Stomach (tissue), 9 donors: ENCODE results near the gene TRABD2B. TPM values are rescaled to one million over a fixed set of nuclear protein-coding genes. Genes with fewer than 3 reads are reported as not detected.

Experiments
- DNase-seq, 2 donors: peaks; one replicate each; pipeline versions ENCODE4 v3.0.0 to v3.0.0-alpha.2; 2013 to 2019
- H3K27ac ChIP-seq, 5 donors: fragments of 200-600 bp in 4 of 5; sonication (generic) in 4 of 5; one replicate each; pipeline ENCODE4 v1.5.1; 2013 to 2019; ENCODE audit warnings: mild to moderate bottlenecking in 1 of 5, moderate library complexity in 1 of 5
- H3K27me3 ChIP-seq, 3 donors: fragments of 200-600 bp; sonication (generic); one replicate each; pipeline ENCODE4 v1.5.1; 2017 to 2019; ENCODE audit warnings: mixed run types in 1 of 3
- H3K36me3 ChIP-seq, 4 donors: fragments of 200-600 bp; sonication (generic); 1 replicate in 3 of 4; 2 replicates in 1 of 4; pipeline ENCODE4 v1.5.1; 2016 to 2019
- H3K4me1 ChIP-seq, 4 donors: fragments of 200-600 bp; sonication (generic); one replicate each; pipeline ENCODE4 v1.5.1; 2016 to 2019
- H3K4me3 ChIP-seq, 4 donors: fragments of 200-600 bp; sonication (generic) in 3 of 4; one replicate each; pipeline ENCODE4 v1.5.1; 2016 to 2019; ENCODE audit warnings: mild to moderate bottlenecking in 1 of 4
- H3K9me3 ChIP-seq, 4 donors: fragments of 200-600 bp; sonication (generic); one replicate each; pipeline ENCODE4 v1.5.1; 2016 to 2019
- EP300 ChIP-seq: sonication (generic); formaldehyde crosslinking; IDR thresholded peaks from one replicate; pipeline ENCODE4 v1.6.1; 2017; ENCODE audit warnings: antibody characterized with exemption
- POLR2A ChIP-seq, 4 donors: fragments of 450-650 bp; IDR thresholded peaks; one replicate each; pipeline ENCODE4 v1.6.1; 2016; ENCODE audit warnings: antibody characterized with exemption in 4 of 4, control low read depth in 2 of 4, mild to moderate bottlenecking in 1 of 4, moderate library complexity in 1 of 4
- POLR2AphosphoS5 ChIP-seq, 3 donors: sonication (generic); formaldehyde crosslinking; IDR thresholded peaks; one replicate each; pipeline ENCODE4 v1.6.1; 2016; ENCODE audit warnings: antibody characterized with exemption in 3 of 3
- WGBS, 5 donors: extraction: QIAGEN DNeasy Blood & Tissue Kit in 3 of 5; methylation state at CpG; one replicate each; pipeline versions ENCODE4 v1.1.5 to v1.1.7; 2013 to 2018; 5-methylcytosine and 5-hydroxymethylcytosine counted together
- intact Hi-C: fragments of 100-400 bp; cut with DNase I; formaldehyde crosslinking; loops from one replicate; pipeline ENCODE4 v1.15.1; 2023; ENCODE audit warnings: low total_unique reads
- polyA plus RNA-seq, 3 donors: library from polyadenylated mRNA; stranded (reverse); fragments of 200-250 nt; gene quantifications; one replicate each; pipeline ENCODE4 v1.2.3, GENCODE V29; 2013
- total RNA-seq, 5 donors: library from RNA; depleted of rRNA; stranded (reverse); fragments of >200 nt; gene quantifications; one replicate each; pipeline versions ENCODE4 v1.1.0 to v1.2.3, GENCODE V29; 2014 to 2016
- TF ChIP-seq, protein P1 (sequence below), 7 experiments: fragments of 450-650 bp in 4 of 7; fragments of 200-600 bp in 3 of 7; sonication (generic) in 3 of 7; IDR thresholded peaks; one replicate each; pipeline ENCODE4 v1.5.1; 2016 to 2019; ENCODE audit warnings: antibody characterized with exemption in 7 of 7, control low read depth in 2 of 7, mild to moderate bottlenecking in 1 of 7
- donor health status: healthy with polysubstance abuse.
- donor health status: Bipolar disorder and iron deficiency.
- donor health status: healthy.

Gene TRABD2B
- total and polyA plus RNA-seq, 8 donors, result 0.31 to 2.0 (median 0.93) TPM; not detected in 1

DNA sequence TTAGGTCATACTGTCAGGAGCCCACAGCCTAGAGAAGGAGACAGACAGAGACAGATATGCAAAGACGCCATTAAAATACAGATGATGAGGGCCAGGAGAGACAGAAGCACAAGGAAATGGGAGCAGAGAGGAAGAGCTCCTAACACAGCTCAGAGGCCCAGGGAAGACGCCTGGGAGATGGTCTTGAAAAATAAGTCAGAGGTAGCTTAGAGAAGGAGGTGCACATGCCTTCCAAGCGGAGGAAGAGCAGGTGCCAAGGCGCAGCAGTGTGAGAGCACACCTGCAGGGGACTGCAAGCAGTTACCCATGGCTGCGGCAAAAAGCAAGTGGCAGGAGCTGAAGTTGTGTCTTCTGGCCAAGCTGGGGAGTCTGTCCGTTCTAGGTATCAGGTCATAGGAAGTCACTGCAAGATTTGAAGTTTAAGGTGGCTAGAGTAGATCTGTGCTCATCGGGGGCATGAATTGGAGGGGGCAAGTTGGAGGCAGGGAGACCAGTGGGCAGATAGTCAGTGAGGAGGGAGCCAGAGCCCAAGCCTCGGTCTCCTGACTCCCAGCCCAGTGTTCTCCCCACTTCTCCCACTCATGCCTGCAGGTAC is 1.3 kb upstream of the TRABD2B start:
- intact Hi-C loops, result no loop called here
- Histone ChIP-seq H3K4me1 (peaks cover 9 to 20% (median 16%) of the 10 kb centered on the region in 4 donors), H3K27me3 (peaks cover 6 to 64% (median 27%) of the 10 kb centered on the region in 3 donors), H3K36me3 (no peaks in the 10 kb centered on the region), H3K4me3 (no peak overlapping the region), H3K9me3 (no peaks in the 10 kb centered on the region), H3K27ac (no peak overlapping the region)
- 80 to 94% (median 87%) methylated on average over 8 of the region's 8 CpGs for WGBS, 5 donors
- TF ChIP-seq EP300, result no peak
- TF ChIP-seq POLR2A (IDR thresholded peaks at IDR 0.05), result no peak
- TF ChIP-seq POLR2AphosphoS5 (IDR thresholded peaks at IDR 0.05), result no peak
- TF ChIP-seq, protein P1, sequence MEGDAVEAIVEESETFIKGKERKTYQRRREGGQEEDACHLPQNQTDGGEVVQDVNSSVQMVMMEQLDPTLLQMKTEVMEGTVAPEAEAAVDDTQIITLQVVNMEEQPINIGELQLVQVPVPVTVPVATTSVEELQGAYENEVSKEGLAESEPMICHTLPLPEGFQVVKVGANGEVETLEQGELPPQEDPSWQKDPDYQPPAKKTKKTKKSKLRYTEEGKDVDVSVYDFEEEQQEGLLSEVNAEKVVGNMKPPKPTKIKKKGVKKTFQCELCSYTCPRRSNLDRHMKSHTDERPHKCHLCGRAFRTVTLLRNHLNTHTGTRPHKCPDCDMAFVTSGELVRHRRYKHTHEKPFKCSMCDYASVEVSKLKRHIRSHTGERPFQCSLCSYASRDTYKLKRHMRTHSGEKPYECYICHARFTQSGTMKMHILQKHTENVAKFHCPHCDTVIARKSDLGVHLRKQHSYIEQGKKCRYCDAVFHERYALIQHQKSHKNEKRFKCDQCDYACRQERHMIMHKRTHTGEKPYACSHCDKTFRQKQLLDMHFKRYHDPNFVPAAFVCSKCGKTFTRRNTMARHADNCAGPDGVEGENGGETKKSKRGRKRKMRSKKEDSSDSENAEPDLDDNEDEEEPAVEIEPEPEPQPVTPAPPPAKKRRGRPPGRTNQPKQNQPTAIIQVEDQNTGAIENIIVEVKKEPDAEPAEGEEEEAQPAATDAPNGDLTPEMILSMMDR (IDR thresholded peaks at IDR 0.05), result no peak
- no peak for DNase-seq

DNA sequence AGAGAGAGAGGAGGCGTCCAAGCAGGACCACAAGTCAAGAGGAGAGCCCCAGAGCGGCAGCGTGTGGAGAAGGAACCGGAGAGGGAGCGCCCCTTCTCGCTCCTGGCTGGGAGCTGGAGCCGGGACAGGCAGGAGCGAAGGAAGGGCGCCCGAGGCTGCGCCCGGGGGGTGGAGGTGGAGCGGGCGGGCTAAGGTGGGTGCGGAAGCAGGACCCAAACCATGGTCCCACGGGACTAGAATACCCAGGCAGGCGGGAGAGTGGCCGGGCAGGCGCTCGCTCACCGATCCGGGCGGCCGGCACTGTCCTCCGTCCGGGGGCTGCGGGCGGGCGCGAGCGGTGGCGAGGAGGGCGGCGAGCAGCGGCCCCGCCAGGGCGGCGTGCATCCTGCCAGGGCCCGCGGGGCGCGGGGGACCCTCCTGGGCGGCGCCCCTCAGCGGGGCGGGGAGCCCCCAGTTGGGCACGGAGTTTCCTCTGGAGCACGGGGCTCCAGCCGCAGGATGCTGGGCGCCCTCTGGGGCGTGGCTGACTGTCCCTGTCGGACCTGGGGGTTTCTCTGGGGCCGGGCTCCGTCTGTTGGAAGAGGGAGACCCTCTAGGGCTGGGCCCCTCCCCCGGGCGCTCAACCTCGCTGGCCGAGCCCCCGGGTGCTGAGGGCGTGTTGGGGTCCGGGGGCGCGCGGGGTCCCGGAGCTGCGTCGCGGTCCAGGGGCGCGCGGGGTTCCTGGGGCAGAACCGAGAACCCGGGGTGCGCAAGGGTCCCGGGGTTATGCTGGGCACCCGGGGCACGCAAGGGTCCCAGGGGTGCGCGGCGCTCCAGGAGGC is 569 bp downstream of the TRABD2B start:
- H3K36me3 ChIP-seq, result no peaks in the 10 kb centered on the region
- TF ChIP-seq POLR2A (IDR thresholded peaks at IDR 0.05), result no peak
- TF ChIP-seq POLR2AphosphoS5 (IDR thresholded peaks at IDR 0.05), result no peak
- no peak for TF ChIP-seq EP300
- H3K9me3 ChIP-seq, result no peaks in the 10 kb centered on the region
- H3K4me3 ChIP-seq, result peak overlapping the region; percentile 59 to 73 (median 66)
- peaks cover 6 to 69% (median 27%) of the 10 kb centered on the region in 3 donors for H3K27me3 ChIP-seq
- WGBS, 5 donors, result 2 to 4% (median 2%) methylated on average over 22 to 80 of the region's 80 CpGs
- peaks cover 9 to 20% (median 16%) of the 10 kb centered on the region in 4 donors for H3K4me1 ChIP-seq
- intact Hi-C loops, result no loop called here
- H3K27ac ChIP-seq, result peak overlapping the region in 4 of 5 donors; percentile 67 to 83 (median 78)
- peak in 1 of 2 donors; percentile 70 for DNase-seq

DNA sequence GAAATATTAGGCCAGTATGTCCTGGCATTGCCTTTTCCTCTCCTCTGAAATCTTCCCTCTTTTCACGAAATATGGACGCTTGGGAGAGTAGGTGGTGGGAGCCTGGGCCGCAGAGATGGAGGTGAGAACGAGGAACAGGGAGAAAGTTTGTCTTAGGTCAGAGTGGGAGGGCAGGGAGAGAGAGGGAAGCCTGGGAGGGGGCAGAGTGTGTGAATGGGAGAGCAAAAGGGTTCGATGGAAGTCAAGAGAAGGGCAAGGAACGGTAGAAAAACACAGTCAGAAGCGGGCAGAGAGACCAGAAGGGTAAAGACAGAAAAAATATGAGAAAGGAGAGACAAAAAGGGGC is 1.2 kb downstream of the TRABD2B start:
- 53 to 56% (median 53%) methylated on average over 7 of the region's 7 CpGs for WGBS, 5 donors
- Histone ChIP-seq H3K36me3 (no peaks in the 10 kb centered on the region), H3K4me1 (peaks cover 9 to 20% (median 16%) of the 10 kb centered on the region in 4 donors), H3K27ac (peak overlapping the region in 4 of 5 donors; percentile 67 to 83 (median 78)), H3K4me3 (peak overlapping the region; percentile 59 to 73 (median 66)), H3K9me3 (no peaks in the 10 kb centered on the region), H3K27me3 (peaks cover 6 to 63% (median 27%) of the 10 kb centered on the region in 3 donors)
- intact Hi-C loops, result no loop called here
- TF ChIP-seq POLR2AphosphoS5 (IDR thresholded peaks at IDR 0.05) (no peak), EP300 (no peak), POLR2A (IDR thresholded peaks at IDR 0.05) (no peak)
- TF ChIP-seq, protein P1 (IDR thresholded peaks at IDR 0.05), result no peak
- DNase-seq, result no peak

DNA sequence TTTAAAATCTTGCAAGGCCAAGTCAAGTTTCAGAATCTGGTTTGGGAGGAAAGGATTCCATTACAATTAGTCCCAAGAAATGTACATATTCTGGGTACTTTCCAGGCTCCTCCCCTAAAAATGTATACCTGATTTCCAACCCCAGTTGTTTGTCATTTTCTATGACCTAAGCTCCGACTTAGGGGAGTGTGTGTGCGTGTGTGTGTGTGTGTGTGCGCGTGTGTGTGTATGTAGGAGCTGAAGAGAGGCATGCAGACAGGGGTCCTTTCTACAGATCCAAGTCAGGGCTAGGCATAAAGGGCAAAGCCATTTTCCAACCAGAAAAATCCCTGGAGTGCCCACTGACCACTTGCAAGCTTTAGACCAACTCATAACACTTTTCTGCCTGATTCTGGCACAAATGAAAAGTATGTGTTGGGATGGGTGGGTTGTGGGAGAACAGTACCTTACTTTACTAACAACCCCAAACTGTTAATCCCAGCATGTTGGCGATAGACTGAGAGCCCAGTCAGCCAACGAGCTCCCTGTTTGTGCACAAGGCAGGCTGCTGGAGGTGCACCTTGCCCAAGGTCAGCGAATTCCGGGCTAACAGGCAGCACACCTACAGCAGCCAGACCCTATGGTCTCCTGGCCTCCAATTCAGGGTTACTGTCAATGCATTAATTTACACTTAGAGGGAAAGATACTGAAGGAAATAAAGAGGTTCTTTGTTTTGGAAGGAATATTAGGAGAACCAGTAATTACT is 1.7 kb downstream of the TRABD2B start:
- DNase-seq, result no peak
- intact Hi-C loops, result no loop called here
- Histone ChIP-seq H3K27ac (peak overlapping the region in 1 of 5 donors; percentile 67), H3K36me3 (no peaks in the 10 kb centered on the region), H3K9me3 (no peaks in the 10 kb centered on the region), H3K4me3 (peak overlapping the region in 3 of 4 donors; percentile 59 to 73 (median 67)), H3K4me1 (peaks cover 9 to 20% (median 16%) of the 10 kb centered on the region in 4 donors), H3K27me3 (peaks cover 6 to 57% (median 27%) of the 10 kb centered on the region in 3 donors)
- TF ChIP-seq, protein P1 (IDR thresholded peaks at IDR 0.05), result no peak
- TF ChIP-seq POLR2AphosphoS5 (IDR thresholded peaks at IDR 0.05) (no peak), EP300 (no peak), POLR2A (IDR thresholded peaks at IDR 0.05) (no peak)
- 69 to 76% (median 72%) methylated on average over 8 of the region's 8 CpGs for WGBS, 5 donors
